Esophagus muscularis mucosa (tissue), 4 donors: ENCODE measurements around the gene JUNB. TPM values are rescaled to one million over a fixed set of nuclear protein-coding genes. Genes with fewer than 3 reads are reported as not detected.
"Not testable (repeated sequence)": the region's sequence is repeated elsewhere in the genome, so short reads cannot be mapped to it uniquely, and the experiment has no call there.

Experiments
- DNase-seq: peaks from one replicate; pipeline ENCODE4 v3.0.0-alpha.2; 2017; ENCODE audit errors: extremely low spot score
- H3K27ac ChIP-seq, 4 donors: fragments of 200-600 bp; sonication (generic); replicated peaks in 1 of 4; 1 replicate in 3 of 4; 2 replicates in 1 of 4; pipeline ENCODE4 v1.5.1; 2016 to 2019; ENCODE audit warnings: mild to moderate bottlenecking in 1 of 4
- H3K27me3 ChIP-seq, 4 donors: fragments of 200-600 bp; sonication (generic); one replicate each; pipeline versions ENCODE4 v1.5.1 to v1.6.0; 2016 to 2019
- H3K36me3 ChIP-seq, 4 donors: fragments of 200-600 bp; sonication (generic); one replicate each; pipeline ENCODE4 v1.5.1; 2016 to 2019
- H3K4me1 ChIP-seq, 4 donors: fragments of 200-600 bp; sonication (generic); one replicate each; pipeline ENCODE4 v1.5.1; 2016 to 2019
- H3K4me3 ChIP-seq, 4 donors: fragments of 200-600 bp; sonication (generic); 1 replicate in 2 of 4; 2 replicates in 2 of 4; pipeline ENCODE4 v1.5.1; 2016 to 2019; ENCODE audit warnings: mild to moderate bottlenecking in 4 of 4, moderate library complexity in 1 of 4
- H3K9me3 ChIP-seq, 4 donors: fragments of 200-600 bp; sonication (generic); 1 replicate in 3 of 4; 2 replicates in 1 of 4; pipeline ENCODE4 v1.5.1; 2016 to 2019
- EP300 ChIP-seq: sonication (generic); formaldehyde crosslinking; IDR thresholded peaks from one replicate; pipeline ENCODE4 v1.6.1; 2017; ENCODE audit warnings: antibody characterized with exemption
- POLR2A ChIP-seq: fragments of 450-650 bp; IDR thresholded peaks from one replicate; pipeline ENCODE4 v1.6.1; 2017; ENCODE audit warnings: antibody characterized with exemption, moderate library complexity, mild to moderate bottlenecking, low read depth
- POLR2AphosphoS5 ChIP-seq, 2 donors: sonication (generic); formaldehyde crosslinking; IDR thresholded peaks; one replicate each; pipeline ENCODE4 v1.6.1; 2017; ENCODE audit warnings: antibody characterized with exemption in 2 of 2
- WGBS: methylation state at CpG from one replicate; pipeline ENCODE4 v1.1.5; 2018; 5-methylcytosine and 5-hydroxymethylcytosine counted together
- intact Hi-C: fragments of 100-400 bp; cut with DNase I; formaldehyde crosslinking; loops from one replicate; pipeline ENCODE4 v1.15.1; 2023
- total RNA-seq, 4 donors: library from RNA; depleted of rRNA; stranded (reverse); fragments of >200 nt; gene quantifications; one replicate each; pipeline versions ENCODE4 v1.1.0 to v1.2.1, GENCODE V29; 2016
- TF ChIP-seq, protein P1 (sequence below), 3 experiments: fragments of 200-600 bp in 2 of 3; fragments of 450-650 bp in 1 of 3; sonication (generic) in 2 of 3; IDR thresholded peaks; one replicate each; pipeline ENCODE4 v1.5.1; 2017 to 2019; ENCODE audit warnings: antibody characterized with exemption in 3 of 3, mild to moderate bottlenecking in 2 of 3, moderate library complexity in 1 of 3

Gene JUNB
- total RNA-seq, 4 donors from 2014 or later: 82.2 to 1,609 (median 182) TPM

DNA sequence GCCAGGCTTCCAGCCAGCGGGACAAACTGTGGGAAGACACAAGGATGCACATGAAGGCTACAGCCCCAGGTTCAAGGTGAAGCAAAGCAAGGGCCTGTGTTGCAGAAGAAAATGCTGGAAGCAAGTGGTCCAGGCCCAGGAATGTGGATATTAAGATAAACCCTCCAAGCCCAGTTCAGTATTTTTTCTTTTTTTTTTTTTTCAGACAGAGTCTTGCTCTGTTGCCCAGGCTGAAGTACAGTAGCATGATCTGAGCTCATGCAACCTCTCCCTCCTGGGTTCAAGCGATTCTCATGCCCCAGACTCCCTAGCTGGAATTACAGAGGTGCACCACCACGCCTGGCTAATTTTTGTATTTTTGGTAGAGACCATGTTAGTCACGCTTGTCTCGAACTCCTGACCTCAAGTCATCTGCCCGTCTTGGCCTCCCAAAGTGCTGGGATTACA, 5.9 kb downstream of the JUNB start:
- H3K4me1 ChIP-seq: peaks cover 30 to 50% (median 44%) of the 10 kb centered on the region in 4 donors
- H3K9me3 ChIP-seq: no peaks in the 10 kb centered on the region
- H3K27ac ChIP-seq: peak overlapping the region in 3 of 4 donors; percentile 70 to 99 (median 97)
- intact Hi-C loops: loop anchor here (5.0 kb wide), 1 partner anchor 35 kb away; no protein-coding TSS in a partner anchor
- H3K4me3 ChIP-seq: no peak overlapping the region
- no peak for DNase-seq
- WGBS: 90% methylated on average over 6 of the region's 6 CpGs
- H3K36me3 ChIP-seq: peaks cover 6 to 41% (median 26%) of the 10 kb centered on the region in 4 donors
- TF ChIP-seq, protein P1, sequence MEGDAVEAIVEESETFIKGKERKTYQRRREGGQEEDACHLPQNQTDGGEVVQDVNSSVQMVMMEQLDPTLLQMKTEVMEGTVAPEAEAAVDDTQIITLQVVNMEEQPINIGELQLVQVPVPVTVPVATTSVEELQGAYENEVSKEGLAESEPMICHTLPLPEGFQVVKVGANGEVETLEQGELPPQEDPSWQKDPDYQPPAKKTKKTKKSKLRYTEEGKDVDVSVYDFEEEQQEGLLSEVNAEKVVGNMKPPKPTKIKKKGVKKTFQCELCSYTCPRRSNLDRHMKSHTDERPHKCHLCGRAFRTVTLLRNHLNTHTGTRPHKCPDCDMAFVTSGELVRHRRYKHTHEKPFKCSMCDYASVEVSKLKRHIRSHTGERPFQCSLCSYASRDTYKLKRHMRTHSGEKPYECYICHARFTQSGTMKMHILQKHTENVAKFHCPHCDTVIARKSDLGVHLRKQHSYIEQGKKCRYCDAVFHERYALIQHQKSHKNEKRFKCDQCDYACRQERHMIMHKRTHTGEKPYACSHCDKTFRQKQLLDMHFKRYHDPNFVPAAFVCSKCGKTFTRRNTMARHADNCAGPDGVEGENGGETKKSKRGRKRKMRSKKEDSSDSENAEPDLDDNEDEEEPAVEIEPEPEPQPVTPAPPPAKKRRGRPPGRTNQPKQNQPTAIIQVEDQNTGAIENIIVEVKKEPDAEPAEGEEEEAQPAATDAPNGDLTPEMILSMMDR (IDR thresholded peaks at IDR 0.05): no peak
- TF ChIP-seq POLR2A (no peak), EP300 (no peak), POLR2AphosphoS5 (IDR thresholded peaks at IDR 0.05) (no peak)
- H3K27me3 ChIP-seq: no peaks in the 10 kb centered on the region

DNA sequence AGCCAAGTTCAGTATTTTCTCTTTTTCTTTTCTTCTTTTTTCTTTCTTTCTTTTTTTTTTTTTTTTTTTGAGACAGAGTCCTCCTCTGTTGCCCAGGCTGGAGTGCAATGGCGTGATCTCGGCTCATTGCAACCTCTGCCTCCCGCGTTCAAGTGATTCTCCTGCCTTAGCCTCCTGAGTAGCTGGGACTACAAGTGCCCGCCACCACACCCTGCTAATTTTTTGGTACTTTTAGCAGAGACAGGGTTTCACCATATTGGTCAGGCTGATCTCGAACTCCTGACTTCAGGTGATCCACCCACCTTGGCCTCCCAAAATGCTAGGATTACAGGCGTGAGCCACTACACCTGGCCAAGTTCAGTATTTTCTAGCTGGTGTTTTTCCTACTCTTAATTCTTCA, 6.3 kb downstream of the JUNB start:
- not testable (repeated sequence) for H3K27me3 ChIP-seq, H3K9me3 ChIP-seq, H3K4me3 ChIP-seq, DNase-seq, H3K27ac ChIP-seq
- Histone ChIP-seq H3K4me1 (peaks cover 35 to 55% (median 49%) of the 10 kb centered on the region in 4 donors), H3K36me3 (peaks cover 6 to 37% (median 26%) of the 10 kb centered on the region in 4 donors)
- WGBS: 91% methylated on average over 7 of the region's 7 CpGs
- intact Hi-C loops: loop anchor here (5.0 kb wide), 1 partner anchor 35 kb away; no protein-coding TSS in a partner anchor

DNA sequence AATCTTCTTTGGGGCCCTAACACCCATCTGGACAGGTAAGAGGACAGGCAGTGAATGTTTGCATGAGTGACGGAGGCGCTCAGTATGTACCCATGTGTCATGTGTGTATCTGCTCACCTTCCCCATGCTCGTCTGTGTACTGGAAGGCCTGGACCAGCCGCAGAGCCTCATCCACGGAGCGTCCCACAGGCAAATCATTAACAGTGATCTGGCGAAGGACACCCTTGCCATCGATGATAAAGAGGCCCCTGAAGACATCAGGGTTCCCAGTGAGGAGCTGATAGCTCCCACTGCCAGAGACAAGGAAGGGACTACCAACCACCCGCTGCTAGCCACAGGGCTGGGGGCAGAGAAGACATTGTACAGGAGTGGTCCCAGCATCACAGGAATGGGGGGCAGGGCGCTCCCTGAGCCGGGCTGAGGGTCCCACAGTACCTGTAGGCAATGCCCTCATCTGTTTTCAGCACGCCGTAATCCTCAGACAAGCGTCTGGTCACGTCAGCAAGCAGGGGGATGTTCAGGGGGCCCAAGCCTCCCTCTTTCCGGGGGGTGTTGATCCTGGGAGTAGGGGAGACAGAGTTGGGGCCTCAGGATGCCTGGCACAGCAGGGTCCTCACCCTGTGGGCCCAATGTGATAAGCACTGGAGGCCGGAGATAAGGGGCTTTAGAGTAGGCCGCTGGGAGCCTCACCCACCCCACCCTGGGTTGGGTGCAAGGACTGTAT, 8.6 kb downstream of the JUNB start:
- no peaks in the 10 kb centered on the region for H3K27me3 ChIP-seq
- no peak for TF ChIP-seq POLR2AphosphoS5 (IDR thresholded peaks at IDR 0.05)
- TF ChIP-seq, protein P1 (IDR thresholded peaks at IDR 0.05): no peak
- no peak for TF ChIP-seq POLR2A
- TF ChIP-seq EP300: no peak
- no peak for DNase-seq
- peaks cover 6 to 34% (median 26%) of the 10 kb centered on the region in 4 donors for H3K36me3 ChIP-seq
- intact Hi-C loops: loop anchor here (5.0 kb wide), 1 partner anchor 38 kb away; no protein-coding TSS in a partner anchor
- peaks cover 30 to 46% (median 40%) of the 10 kb centered on the region in 4 donors for H3K4me1 ChIP-seq
- H3K9me3 ChIP-seq: no peaks in the 10 kb centered on the region
- H3K4me3 ChIP-seq: peak overlapping the region in 1 of 4 donors; percentile 85
- peak overlapping the region in 2 of 4 donors; percentile 83 to 89 for H3K27ac ChIP-seq
- WGBS: 87% methylated on average over 16 of the region's 18 CpGs

DNA sequence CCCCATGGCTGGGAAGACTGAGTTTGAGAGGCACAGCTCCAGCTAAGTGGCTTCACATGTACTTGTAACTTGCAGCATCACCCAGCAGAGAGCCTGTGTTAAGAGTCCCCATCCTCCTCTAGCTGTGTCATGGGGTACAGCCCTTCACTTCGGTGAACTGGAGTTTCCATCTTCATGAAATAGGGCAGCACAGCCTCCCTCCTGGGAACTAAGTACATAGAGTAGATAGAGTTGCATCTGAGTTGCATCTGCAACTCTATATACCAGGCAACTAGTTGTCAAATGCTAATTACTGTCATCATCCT, 9.1 kb downstream of the JUNB start:
- Histone ChIP-seq H3K9me3 (no peaks in the 10 kb centered on the region), H3K27ac (peak overlapping the region in 3 of 4 donors; percentile 83 to 89 (median 87)), H3K36me3 (peaks cover 6 to 34% (median 26%) of the 10 kb centered on the region in 4 donors), H3K4me3 (peak overlapping the region; percentile 79 to 93 (median 86)), H3K4me1 (peaks cover 30 to 44% (median 40%) of the 10 kb centered on the region in 4 donors), H3K27me3 (no peaks in the 10 kb centered on the region)
- 83% methylated on average over 1 of the region's 1 CpG for WGBS
- TF ChIP-seq POLR2A (no peak), POLR2AphosphoS5 (IDR thresholded peaks at IDR 0.05) (no peak), EP300 (no peak)
- TF ChIP-seq, protein P1 (IDR thresholded peaks at IDR 0.05): no peak
- intact Hi-C loops: no loop called here
- no peak for DNase-seq

DNA sequence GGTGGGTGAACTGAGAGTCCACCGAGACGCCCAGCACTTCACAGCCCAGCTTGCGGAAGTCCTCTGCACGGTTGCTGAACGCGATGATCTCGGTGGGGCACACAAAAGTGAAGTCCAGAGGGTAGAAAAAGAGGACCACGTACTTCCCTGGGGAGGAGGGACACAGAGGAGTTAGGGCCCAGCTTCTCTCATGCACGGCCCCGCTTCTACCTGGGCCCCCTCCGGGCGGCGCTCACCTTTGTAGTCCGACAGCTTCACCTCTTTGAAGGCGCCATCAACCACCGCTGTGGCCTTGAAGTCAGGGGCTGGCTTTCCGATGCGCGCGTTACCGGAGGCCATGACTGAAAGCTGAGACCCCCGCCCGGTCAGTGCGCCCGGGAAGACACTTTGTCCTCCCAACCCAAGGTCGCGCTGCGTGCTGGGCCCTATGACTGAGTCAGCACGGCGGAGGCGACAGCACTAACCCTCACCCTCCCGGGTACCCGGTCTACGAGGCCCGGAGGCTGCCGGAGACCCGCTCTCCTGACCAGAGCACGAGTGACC, 9.7 kb downstream of the JUNB start:
- WGBS: 17% methylated on average over 19 of the region's 38 CpGs
- Histone ChIP-seq H3K36me3 (peaks cover 6 to 34% (median 26%) of the 10 kb centered on the region in 4 donors), H3K27ac (peak overlapping the region; percentile 83 to 89 (median 86)), H3K27me3 (no peaks in the 10 kb centered on the region), H3K4me3 (peak overlapping the region; percentile 79 to 93 (median 86)), H3K4me1 (peaks cover 29 to 42% (median 37%) of the 10 kb centered on the region in 4 donors), H3K9me3 (no peaks in the 10 kb centered on the region)
- intact Hi-C loops: no loop called here
- no peak for TF ChIP-seq POLR2AphosphoS5 (IDR thresholded peaks at IDR 0.05)
- TF ChIP-seq POLR2A: no peak
- TF ChIP-seq, protein P1 (IDR thresholded peaks at IDR 0.05): no peak
- no peak for TF ChIP-seq EP300
- no peak for DNase-seq
